Stimulated activated CD4-positive, alpha-beta T cell treated with anti-CD3 and anti-CD28 coated beads, Interleukin-4, amount 100 ng/mL, for 4 hours (primary cell): Measurements from ENCODE around the gene CDH13.

Experiments
- DNase-seq, 2 experiments: peaks; one replicate each; pipeline ENCODE4 v3.0.0-alpha.2; 2020

Gene CDH13

GRCh38 chr16:83010776-83011720 lies 384.3 kb downstream of the CDH13 start:
- no peak for DNase-seq

- DNase-seq, result no peak
These were observed 385.2 kb downstream of the CDH13 start for GRCh38 chr16:83011939-83012338.

GRCh38 chr16:83013071-83013470 lies 386.3 kb downstream of the CDH13 start:
- no peak for DNase-seq

GRCh38 chr16:83019963-83020362 lies 393.2 kb downstream of the CDH13 start:
- no peak for DNase-seq

- no peak for DNase-seq
These were observed 394.3 kb downstream of the CDH13 start for GRCh38 chr16:83021045-83021444.

GRCh38 chr16:83021746-83022145 lies 395.0 kb downstream of the CDH13 start:
- DNase-seq, result no peak

GRCh38 chr16:83023011-83023410 lies 396.2 kb downstream of the CDH13 start:
- DNase-seq, result no peak

- DNase-seq, result no peak
These were observed 396.9 kb downstream of the CDH13 start for GRCh38 chr16:83023640-83024039.

DNA sequence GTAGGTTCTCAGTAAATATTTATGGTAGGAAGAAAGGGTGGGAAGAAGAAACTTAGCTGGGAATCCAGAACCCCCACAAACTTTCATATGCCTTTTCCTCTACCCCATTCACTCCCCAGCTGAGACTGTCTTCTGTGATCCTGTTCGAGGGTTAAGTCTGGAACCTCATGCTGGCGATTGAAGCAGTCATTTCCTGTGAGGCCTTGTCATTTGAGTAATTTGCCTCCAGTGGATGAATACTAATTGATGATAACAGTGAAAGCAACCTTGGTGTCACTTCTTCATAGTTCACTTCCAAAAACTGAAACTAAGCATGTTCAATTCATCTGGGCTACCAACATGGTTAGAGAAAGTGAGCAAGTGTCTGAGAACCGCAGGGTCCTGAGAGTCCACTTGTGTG lies 401.2 kb downstream of the CDH13 start:
- DNase-seq, result no peak

- DNase-seq, result no peak
These were observed 402.7 kb downstream of the CDH13 start for GRCh38 chr16:83029467-83029866.

DNA sequence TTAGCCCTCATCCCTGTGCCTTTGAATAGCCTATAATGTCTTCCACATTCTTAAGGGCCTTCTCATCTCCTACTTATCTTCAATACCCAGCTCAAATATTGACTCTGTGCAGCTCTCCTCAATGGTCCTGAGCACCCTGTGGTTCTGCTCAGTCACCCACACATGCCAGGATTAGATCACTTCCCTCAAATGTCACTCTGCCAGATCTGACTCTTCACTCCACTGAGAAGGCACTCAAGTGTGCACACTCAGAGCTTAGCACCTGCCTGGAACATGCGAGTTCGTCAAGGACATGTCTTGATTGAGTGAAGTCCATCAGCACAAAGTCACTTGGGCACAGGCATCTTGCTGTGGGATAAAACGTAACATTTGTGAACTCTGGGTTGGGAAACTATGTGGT lies 404.8 kb downstream of the CDH13 start:
- DNase-seq, result no peak

GRCh38 chr16:83037102-83037501 lies 410.3 kb downstream of the CDH13 start:
- no peak for DNase-seq

GRCh38 chr16:83037884-83038283 lies 411.1 kb downstream of the CDH13 start:
- DNase-seq, result no peak

DNA sequence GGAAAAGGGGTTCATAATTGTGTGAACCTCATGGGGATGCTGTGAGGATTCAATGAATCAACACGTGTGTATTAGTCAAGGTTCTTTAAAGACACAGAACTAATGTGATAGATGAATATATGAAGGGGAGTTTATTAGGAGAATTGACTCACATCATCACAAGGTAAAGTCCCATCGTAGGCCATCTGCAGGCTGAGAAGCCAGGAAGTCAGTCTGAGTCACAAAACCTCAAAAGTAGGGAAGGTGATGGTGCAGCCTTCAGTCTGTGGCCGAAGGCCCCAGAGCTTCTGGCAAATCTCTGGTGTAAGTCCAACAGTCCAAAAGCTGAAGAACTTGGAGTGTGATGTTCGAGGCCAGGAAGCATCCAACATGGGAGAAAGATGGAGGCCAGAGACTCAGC lies 413.4 kb downstream of the CDH13 start:
- no peak for DNase-seq

DNA sequence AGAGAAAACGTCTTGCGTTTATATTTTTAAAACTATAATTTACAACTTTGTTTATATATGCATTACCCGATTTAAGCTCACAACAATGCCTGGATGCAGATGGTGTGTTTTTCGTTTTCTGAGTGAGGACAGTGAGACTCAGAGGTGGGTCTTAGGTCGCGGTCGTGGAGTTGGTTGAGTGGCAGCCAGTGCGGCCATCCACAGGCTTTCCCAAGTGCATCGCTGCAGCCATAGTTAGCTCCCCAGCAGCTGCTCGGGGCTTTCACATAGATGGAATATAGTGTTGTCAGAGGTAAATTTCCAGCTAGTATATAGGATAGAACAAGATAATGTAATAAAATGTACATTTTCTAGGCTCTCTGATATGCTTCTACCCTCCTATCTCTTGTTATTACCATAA lies 417.8 kb downstream of the CDH13 start:
- no peak for DNase-seq

- DNase-seq, result no peak
These were observed 419.0 kb downstream of the CDH13 start for GRCh38 chr16:83045790-83046189.

- DNase-seq, result no peak
These were observed 419.9 kb downstream of the CDH13 start for GRCh38 chr16:83046664-83047063.

DNA sequence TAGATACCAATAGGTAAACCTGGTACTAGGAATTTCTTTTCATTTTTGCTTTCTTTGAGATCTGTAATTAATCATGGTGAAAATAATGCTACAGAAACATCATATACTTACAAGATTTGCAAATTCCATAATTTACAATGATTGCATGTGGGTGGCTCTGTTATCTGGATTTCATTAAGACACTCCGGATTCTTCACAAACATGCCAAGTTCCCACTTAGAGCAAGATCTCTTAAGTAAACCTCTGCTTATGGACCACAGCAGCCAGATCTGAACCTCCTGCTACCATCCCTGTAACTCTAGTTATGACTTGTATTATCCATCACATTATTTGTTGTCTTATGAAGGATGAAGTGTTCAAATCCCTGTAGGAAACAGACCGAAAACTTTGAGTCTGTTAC lies 424.7 kb downstream of the CDH13 start:
- no peak for DNase-seq

DNA sequence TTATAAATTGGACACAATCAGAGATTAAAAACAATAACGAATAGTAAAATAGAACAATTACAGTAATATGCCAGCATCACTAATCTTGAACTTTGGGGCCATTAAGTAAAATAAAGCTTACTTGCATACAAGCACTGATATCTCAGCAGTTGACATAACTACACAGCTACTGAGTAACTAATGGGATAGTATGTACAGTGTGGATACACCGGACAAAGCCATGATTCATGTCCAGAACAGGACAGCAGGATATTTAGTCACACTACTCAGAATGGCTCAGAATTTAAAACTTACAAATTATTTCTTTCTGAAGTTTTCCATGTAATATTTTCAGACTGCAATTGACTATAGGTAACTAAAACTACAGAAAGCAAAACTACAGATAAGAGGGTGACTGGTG lies 427.5 kb downstream of the CDH13 start:
- no peak for DNase-seq

GRCh38 chr16:83058376-83058775 lies 431.6 kb downstream of the CDH13 start:
- DNase-seq, result no peak

GRCh38 chr16:83059237-83059636 lies 432.5 kb downstream of the CDH13 start:
- DNase-seq, result no peak

DNA sequence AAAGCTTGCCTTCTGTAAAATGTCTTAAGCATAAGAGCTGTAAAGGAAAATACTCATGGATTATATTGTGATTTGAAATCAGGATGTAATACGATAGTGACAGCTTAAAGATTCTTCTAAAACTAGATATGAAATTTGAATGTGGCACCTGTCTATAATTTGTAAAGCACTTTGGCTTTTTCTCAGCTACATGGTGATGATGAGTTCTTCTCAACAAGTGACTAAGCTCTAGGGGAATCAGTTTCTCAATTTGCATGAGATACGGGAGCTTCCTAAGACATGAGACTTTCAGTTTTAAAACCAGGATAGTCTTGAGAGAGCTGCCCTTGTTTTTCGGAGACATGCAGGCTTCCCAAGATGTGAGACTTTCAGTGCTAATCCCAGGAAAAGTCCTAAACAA lies 439.2 kb downstream of the CDH13 start:
- no peak for DNase-seq

DNA sequence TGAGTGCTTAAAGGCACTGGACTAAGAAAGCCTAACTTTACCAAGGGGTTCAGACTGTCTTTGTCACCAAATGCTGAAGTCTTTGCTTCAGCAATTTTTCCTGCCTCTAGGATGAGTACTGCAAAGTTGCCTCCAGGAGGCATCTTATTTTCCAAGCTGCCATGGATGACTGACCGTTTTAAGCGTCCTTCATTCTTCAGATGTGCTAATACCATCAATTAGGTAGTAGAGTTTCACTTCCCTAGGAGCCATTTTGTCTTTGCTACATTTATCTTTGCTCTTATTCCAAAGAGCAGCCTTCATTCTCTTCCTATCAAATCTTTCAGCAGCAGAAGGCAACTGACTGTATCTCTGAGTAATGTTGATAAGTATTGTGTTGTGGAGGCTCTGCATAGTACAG lies 440.1 kb downstream of the CDH13 start:
- no peak for DNase-seq

DNA sequence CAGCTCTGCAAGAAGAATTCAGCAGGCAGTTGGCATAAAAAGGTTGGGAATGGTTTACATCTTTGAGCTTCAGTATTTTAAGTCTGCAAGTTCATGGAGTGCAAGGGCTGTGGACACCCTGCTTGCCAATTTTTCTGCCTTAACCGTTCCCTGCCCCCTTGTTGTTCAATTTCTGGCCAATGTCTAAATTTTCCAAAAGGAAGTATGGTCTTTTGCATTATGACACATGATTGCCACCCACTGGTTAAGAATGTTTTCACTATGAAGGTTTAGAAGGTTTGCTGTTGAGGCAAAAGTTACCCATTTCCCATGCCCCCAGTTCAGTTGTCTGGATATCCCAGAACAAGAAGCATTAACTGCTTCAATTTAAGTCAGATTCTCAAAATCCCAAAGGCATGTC lies 441.9 kb downstream of the CDH13 start:
- DNase-seq, result no peak
